Suppressor macrophage (primary cell): ENCODE measurements around the gene TSPO.

Experiments used
- DNase-seq, 4 experiments: peaks; one replicate each; pipeline ENCODE4 v3.0.0-alpha.2; 2020 to 2022

The TSPO gene

GRCh38 chr22:43179146-43179910, 28.0 kb downstream of the TSPO start:
- no peak for DNase-seq

GRCh38 chr22:43179911-43180195, 28.5 kb downstream of the TSPO start:
- peak in 1 of 4 experiments; percentile 2 for DNase-seq

- DNase-seq = peak in 1 of 4 experiments; percentile 1
Observed at GRCh38 chr22:43180670-43181069, 29.3 kb downstream of the TSPO start.

- DNase-seq = no peak
Observed at GRCh38 chr22:43181321-43182076, 30.1 kb downstream of the TSPO start.

- DNase-seq = no peak
Observed at GRCh38 chr22:43182118-43182517, 30.8 kb downstream of the TSPO start.

GRCh38 chr22:43182726-43183125, 31.4 kb downstream of the TSPO start:
- no peak for DNase-seq

- peak; percentile 37 to 66 (median 60) for DNase-seq
Observed at GRCh38 chr22:43183496-43184277, 32.3 kb downstream of the TSPO start.

- no peak for DNase-seq
Observed at GRCh38 chr22:43185860-43186261, 34.5 kb downstream of the TSPO start.

- peak; percentile 65 to 89 (median 79) for DNase-seq
Observed at GRCh38 chr22:43186272-43187170, 35.2 kb downstream of the TSPO start, which contains the start of gene TTLL12. Gene TTLL12, minus strand, starts transcription at chr22:43187134. Its CDS starts 65 bp downstream, at chr22:43187069.

- peak; percentile 96 to 98 (median 98) for DNase-seq
Observed at GRCh38 chr22:43187171-43188099, 36.1 kb downstream of the TSPO start.

- no peak for DNase-seq
Observed at GRCh38 chr22:43188829-43189545, 37.6 kb downstream of the TSPO start.

- DNase-seq = no peak
Observed at GRCh38 chr22:43191831-43192230, 40.5 kb downstream of the TSPO start.

- no peak for DNase-seq
Observed at GRCh38 chr22:43197271-43197941, 46.0 kb downstream of the TSPO start.

GRCh38 chr22:43198126-43198525, 46.8 kb downstream of the TSPO start:
- no peak for DNase-seq

GRCh38 chr22:43198936-43199335, 47.6 kb downstream of the TSPO start:
- no peak for DNase-seq

GRCh38 chr22:43199541-43199940, 48.2 kb downstream of the TSPO start:
- DNase-seq = no peak

- DNase-seq = no peak
Observed at GRCh38 chr22:43200031-43200430, 48.7 kb downstream of the TSPO start.

- no peak for DNase-seq
Observed at GRCh38 chr22:43200555-43200954, 49.2 kb downstream of the TSPO start.

GRCh38 chr22:43201486-43202219, 50.3 kb downstream of the TSPO start:
- DNase-seq = no peak
